IPS DF 19.7 (cell line): Measurements from ENCODE around the gene GOLGA6L7.
"Not testable (repeated sequence)": the region's sequence is repeated elsewhere in the genome, so short reads cannot be mapped to it uniquely, and the experiment has no call there.

Experiments used
- DNase-seq: peaks from one replicate; pipeline ENCODE4 v3.0.0-alpha.2; 2013; ENCODE audit warnings: low read depth, low spot score

The GOLGA6L7 gene

GRCh38 chr15:28848521-28848920, at the start of gene GOLGA6L7:
GOLGA6L7 (minus strand) TSS chr15:28848644; CDS start chr15:28848549, 95 bp downstream.
- DNase-seq: not testable (repeated sequence)

GRCh38 chr15:28897861-28898585, 49.6 kb upstream of the GOLGA6L7 start:
- DNase-seq: no peak

GRCh38 chr15:28896951-28897350, 48.5 kb upstream of the GOLGA6L7 start:
- DNase-seq: no peak

- no peak for DNase-seq
Observed at GRCh38 chr15:28895566-28895965, 47.1 kb upstream of the GOLGA6L7 start.

GRCh38 chr15:28895146-28895545, 46.7 kb upstream of the GOLGA6L7 start:
- no peak for DNase-seq

GRCh38 chr15:28894631-28895030, 46.2 kb upstream of the GOLGA6L7 start:
- no peak for DNase-seq

GRCh38 chr15:28892789-28893610, 44.6 kb upstream of the GOLGA6L7 start:
- DNase-seq: no peak

- no peak for DNase-seq
Observed at GRCh38 chr15:28891588-28891987, 43.1 kb upstream of the GOLGA6L7 start.

GRCh38 chr15:28890711-28891495, 42.5 kb upstream of the GOLGA6L7 start:
- no peak for DNase-seq

GRCh38 chr15:28890291-28890690, 41.8 kb upstream of the GOLGA6L7 start:
- not testable (repeated sequence) for DNase-seq

- DNase-seq: not testable (repeated sequence)
Observed at GRCh38 chr15:28889871-28890270, 41.4 kb upstream of the GOLGA6L7 start.

- DNase-seq: no peak
Observed at GRCh38 chr15:28889346-28889745, 40.9 kb upstream of the GOLGA6L7 start.

- no peak for DNase-seq
Observed at GRCh38 chr15:28888900-28889299, 40.5 kb upstream of the GOLGA6L7 start.

- no peak for DNase-seq
Observed at GRCh38 chr15:28888302-28888894, 40.0 kb upstream of the GOLGA6L7 start.

- no peak for DNase-seq
Observed at GRCh38 chr15:28887339-28888174, 39.1 kb upstream of the GOLGA6L7 start.

- DNase-seq: no peak
Observed at GRCh38 chr15:28886431-28887338, 38.2 kb upstream of the GOLGA6L7 start.

GRCh38 chr15:28885630-28886430, 37.4 kb upstream of the GOLGA6L7 start, which contains the start of gene APBA2:
APBA2 (plus strand) TSS chr15:28885974; CDS start chr15:29053885, 167,911 bp downstream.
- DNase-seq: no peak

- DNase-seq: no peak
Observed at GRCh38 chr15:28885128-28885629, 36.7 kb upstream of the GOLGA6L7 start.
